Measurements from ENCODE around the gene KAT6B.

- no peak for TF ChIP-seq CTCF (IDR thresholded peaks at IDR 0.05)
- no peak for TF ChIP-seq EZH2phosphoT487 (IDR thresholded peaks at IDR 0.05)
- no peak for TF ChIP-seq EZH2 (IDR thresholded peaks at IDR 0.05)
These were observed 240.9 kb downstream of the KAT6B start for GRCh38 chr10:75067272-75067671.

Measured in neural progenitor cell (in vitro differentiated cells).